ENCODE measurements around the gene PDZD7.

DNA sequence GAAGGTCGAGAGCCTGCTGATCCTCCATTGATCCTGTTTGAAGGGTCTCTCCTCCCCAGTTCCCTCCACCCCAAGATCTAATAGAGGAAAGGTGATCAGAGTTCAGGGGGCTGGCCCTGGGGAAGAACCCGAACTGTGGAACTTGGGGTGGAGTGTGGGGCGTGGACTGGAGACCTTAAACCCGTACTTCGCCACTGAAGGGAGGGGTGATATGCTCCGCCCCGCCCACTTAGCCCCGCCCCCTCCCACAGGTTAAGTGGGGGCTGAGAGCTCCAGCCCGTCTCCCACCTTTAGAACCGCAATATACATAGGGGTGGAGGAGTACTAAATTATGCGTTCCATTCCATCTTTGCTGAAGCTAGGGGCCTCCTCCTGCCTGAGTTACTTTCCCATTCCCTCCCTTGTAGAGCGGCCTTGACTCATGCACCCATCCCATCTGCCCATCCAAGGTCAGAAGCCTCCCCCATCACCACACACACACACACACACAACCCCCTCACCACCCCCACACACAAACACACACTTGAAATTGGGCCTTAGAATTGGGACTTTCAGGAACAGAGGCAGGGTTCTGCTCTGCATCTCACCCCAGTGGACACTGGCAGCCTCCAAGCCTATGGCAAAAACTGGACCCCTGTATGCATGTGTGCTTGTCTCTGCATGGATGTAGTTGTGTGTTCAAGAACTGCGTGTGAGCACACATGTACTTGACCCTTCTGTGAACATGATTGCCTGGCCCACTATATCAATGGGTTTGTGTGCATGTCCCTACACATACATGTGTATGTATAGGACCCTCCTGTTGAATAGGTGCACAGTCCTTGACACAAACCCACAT is 60.6 kb downstream of the PDZD7 start:
- TF ChIP-seq, protein P1, sequence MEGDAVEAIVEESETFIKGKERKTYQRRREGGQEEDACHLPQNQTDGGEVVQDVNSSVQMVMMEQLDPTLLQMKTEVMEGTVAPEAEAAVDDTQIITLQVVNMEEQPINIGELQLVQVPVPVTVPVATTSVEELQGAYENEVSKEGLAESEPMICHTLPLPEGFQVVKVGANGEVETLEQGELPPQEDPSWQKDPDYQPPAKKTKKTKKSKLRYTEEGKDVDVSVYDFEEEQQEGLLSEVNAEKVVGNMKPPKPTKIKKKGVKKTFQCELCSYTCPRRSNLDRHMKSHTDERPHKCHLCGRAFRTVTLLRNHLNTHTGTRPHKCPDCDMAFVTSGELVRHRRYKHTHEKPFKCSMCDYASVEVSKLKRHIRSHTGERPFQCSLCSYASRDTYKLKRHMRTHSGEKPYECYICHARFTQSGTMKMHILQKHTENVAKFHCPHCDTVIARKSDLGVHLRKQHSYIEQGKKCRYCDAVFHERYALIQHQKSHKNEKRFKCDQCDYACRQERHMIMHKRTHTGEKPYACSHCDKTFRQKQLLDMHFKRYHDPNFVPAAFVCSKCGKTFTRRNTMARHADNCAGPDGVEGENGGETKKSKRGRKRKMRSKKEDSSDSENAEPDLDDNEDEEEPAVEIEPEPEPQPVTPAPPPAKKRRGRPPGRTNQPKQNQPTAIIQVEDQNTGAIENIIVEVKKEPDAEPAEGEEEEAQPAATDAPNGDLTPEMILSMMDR (IDR thresholded peaks at IDR 0.05): no peak
- TF ChIP-seq POLR2A (IDR thresholded peaks at IDR 0.05): no peak
